IPS DF 4.7 (cell line): ENCODE data around the gene CCDC69.
"Not testable (repeated sequence)": the region's sequence is repeated elsewhere in the genome, so short reads cannot be mapped to it uniquely, and the experiment has no call there.

Experiments used
- DNase-seq: peaks from one replicate; pipeline ENCODE4 v3.0.0-alpha.2; 2013; ENCODE audit warnings: low spot score; ENCODE audit errors: extremely low read depth

CCDC69 gene

DNA sequence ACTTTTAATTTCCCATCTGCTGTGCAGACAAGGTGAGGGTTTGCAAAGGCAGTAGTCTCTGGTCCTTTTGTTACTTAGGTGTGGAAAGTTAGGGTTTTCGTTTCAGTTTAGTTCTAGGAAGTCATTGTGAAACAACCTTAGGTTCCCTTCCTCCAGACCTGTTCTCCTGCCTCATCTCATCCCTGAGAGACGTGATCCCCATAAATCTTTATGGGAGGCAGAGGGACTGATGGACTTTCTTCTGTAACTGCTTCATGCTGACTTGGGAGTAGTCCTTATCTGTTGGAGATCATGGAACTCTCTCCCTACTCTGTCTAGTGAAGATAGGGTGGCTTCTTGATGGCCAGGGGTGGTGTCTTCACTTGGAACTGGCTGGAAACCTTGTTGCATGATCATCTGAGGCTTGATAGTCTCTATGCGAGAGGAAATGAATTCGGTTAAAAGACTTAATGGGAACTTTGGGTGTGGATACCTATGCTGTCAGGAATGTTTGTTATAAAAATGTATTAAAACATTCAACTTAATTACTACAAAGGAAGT, 21.9 kb upstream of the CCDC69 start:
- DNase-seq: no peak

DNA sequence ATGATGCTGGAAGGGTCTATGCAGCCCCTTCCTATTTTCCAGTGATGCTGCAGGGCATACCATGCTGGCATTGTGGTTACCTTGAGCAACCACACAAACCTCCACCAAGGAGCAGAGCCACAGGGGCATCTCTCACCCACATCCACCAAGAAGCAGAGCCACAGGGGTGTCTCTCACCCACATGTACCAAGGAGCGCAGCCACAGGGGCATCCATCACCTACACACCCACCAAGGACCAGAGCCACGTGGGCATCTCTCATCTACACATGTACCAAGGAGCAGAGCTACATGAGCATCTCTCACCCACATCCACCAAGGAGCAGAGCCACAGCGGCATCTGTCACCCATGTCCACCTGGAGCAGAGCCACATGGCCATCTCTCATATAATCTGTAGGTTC, 20.3 kb upstream of the CCDC69 start:
- no peak for DNase-seq

DNA sequence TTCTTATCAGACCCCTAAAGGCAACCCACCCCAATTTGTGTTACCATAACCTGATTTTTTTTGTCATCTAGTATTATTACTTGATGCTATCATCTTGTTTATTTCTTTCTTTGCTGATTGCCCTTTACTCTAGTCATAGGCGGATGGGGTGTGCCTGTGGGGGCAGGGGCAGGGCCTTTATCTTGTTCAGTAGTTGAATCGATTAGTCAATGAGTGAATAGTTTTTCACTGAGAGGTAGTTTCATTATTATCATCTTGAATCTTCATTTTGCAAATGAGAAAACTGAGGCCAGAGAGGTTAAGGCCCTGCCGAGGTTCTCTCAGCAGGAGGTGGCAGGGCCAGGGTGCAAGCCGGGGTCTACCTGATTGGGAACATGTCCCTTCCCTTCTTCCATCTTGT, 19.7 kb upstream of the CCDC69 start:
- no peak for DNase-seq

DNA sequence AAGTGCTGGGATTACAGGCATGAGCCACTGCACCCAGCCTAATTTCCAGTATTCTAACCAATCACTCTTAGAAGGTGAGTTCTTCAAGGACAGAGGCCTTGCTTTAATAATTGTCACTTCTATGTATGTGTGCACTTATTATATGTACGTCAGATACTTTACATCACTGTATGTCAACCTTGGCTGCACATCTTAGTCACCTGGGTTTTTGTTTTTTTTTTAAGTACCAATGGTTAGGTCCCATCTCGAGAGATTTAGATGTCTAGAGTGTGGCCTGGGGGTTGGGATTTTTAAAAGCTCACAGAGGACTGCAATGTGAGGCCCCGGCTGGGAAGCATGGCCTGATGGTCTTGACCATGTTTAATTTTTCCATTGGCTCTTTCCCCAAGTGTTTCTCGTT, 19.2 kb upstream of the CCDC69 start:
- DNase-seq: no peak

DNA sequence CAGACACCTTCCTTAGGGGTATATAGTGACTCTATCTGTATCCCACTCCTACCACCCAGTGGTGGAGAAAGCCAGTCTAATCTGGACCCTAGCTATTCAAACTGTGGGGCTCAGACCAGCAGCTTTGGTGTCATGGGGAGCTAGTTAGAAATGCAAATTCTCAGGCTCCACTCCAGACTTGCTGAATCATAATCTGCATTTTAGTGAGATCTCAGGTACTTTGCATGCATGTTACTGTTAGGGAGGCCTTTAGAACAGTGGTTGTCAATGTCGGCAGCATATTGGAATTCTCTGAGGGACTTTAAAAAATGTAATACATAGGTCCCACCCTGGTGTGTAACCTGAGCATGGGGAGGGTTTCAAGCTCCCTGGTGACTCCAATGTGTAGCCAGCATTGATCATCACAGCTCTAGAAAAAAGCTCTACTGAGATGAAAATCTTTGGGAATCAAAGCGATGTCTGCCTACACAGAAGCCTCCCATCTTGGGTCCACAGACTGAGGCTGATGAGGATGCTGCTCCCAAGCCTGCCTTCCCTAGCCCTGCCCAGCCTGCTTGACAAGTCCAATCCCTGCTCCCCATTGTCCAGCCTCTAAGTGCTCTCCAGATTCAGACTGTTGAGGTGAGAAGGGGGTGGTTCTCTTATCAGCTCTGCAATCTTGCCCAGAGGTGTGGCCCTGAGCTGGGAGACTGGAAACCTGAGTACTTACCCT, 17.2 kb upstream of the CCDC69 start:
- no peak for DNase-seq

DNA sequence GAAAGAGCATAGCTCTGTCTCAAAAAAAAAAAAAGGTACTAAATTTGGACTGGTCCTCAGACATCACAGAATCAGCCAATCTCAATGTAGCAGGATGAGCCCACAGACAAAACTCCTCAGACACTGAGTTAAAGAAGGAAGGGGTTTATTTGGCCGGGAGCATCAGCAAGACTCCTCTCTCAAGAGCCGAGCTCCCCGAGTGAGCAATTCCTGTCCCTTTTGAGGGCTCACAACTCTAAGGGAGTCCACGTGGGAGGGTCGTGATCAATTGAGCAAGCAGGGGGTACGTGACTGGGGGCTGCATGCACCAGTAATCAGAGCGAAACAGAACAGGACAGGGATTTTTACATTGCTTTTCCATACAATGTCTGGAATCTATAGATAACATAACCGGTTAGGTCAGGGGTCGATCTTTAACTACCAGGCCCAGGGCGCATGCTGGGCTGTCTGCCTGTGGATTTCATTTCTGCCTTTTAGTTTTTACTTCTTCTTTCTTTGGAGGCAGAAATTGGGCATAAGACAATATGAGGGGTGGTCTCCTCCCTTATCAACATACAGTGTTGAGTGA, 16.5 kb upstream of the CCDC69 start:
- DNase-seq: not testable (repeated sequence)

DNA sequence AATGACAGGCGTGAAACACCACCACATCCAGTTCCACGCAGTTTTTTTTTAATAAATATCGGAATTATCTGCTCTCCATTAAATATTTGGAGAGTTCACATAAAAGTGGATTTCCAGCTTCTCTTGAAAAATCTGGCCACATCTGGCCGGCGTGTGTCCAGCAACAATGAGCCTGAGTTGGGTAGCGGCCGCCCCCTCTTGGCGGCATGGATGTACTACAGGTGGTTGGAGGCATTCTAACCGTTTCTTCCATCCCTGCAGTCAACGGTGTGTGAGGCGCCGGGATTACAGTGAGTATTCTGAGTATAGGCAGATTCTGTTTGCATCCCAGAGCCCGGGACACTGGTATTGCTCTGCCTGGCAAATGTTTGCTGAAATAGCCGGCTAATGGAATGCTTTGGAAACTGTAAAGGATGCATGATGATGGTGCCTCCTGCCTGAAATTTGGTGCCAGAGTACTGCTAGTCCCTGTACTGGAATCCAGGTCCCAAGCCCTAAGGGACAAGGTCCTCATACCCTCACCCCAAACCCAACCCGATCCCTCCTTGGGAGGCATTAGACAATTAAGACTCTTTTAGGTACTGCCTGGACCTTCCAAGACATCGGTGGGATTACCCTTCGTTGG, 15.5 kb upstream of the CCDC69 start:
- DNase-seq: no peak

DNA sequence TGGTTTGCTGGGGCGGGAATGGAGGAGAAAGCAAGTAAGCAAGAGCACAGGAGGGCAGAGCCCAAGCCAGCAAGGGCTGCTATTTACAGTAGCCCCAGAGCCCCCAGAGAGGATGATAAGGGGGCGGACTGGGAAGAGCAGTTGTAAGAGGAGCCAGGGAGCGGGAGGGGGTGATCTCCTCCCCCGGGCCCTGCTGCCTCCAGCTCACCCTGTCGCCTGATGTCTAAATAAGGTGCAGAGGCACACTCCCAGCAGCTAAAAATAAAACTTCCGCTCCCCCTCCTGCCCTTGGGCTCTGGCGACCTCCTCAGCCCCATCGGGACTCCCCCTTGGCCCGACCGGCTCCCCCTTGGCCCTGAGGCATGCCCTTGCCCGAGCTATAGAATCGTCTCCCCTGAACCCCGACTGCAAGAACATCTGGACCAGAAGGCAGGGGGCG, 14.4 kb upstream of the CCDC69 start:
- no peak for DNase-seq

DNA sequence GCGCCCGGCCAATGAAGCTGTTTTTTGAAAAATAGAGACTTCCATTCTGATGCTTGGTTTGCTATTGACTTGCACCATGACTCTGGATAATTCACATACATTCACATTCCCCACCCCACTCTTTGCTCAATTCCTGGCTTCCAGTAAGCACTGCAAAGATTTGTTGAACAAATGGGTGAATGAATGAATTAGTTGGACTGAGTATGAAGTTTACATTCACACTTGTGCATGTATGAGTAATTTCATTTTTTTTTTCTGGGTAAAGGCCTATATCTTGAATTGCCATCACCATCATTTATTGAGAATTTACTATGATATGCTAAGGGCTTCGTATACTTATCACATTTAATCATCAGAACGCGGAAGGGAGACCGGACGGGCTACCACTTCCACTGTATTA, 13.8 kb upstream of the CCDC69 start:
- no peak for DNase-seq

DNA sequence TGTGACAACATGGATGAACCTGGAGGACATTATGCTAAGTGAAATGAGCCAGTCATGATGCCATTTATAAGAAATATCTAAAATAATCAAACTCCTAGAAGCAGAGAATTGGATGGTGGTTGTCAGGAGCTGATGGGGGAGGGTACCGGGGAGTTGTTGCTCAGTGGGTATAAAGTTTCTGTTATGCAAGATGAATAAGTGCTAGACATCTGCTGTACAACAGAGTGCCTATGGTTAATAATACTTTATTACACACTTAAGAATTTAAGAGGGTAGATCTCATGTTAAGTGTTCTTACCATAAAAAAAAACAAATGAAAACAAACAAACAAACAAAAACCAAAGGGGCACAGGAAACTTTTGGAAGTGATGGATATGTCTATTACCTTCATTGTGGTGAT, 13.0 kb upstream of the CCDC69 start:
- DNase-seq: no peak

DNA sequence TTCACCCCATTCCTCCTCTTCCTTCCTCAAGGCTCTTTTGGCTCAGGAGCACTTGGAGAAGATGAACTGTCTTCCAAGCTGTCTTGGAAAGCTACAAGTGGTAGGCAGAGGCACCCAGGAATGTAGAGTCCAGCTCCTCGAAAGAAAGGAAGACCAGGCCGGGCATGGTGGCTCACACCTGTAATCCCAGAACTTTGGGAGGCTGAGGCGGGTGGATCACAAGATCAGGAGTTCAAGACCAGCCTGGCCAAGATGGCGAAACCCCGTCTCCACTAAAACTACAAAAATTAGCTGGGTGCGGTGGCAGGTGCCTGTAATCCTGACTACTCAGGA, 11.3 kb upstream of the CCDC69 start:
- DNase-seq: not testable (repeated sequence)

DNA sequence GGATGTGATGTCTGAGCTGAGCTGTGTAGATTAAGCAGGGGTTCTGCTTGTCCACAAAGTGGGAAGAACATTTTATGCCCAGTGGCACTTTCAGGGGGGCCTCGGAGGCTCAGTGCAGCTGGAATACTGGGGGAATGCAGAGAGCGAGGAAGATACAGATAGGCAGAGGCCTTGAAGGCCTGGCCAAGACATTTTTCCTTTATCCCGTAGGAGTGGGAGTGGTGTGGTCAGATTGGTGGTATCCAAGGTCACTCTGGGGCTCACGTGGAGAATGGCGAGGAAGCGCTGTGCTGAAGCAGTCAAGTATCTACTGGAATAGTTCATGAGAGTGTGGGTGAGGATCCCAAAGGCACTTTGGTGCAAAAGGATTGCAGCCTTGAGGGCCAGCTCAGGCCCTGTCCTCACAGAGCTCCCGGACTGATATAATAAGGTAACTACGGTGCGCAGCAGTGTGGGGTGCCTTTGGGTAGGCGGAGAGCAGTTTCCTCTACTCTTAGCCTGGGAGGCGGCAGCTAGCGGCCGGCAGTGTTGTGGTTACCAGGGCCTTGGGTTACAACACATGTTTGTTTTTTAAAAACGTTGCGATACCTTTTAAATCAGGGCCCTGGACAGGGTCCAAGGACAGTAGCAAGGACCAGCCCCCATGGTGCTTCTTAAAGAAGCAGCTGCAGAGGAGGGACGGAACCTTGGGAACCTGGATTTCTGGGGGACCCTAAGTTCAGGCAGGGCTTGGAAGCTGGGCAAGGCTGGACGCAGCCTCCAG, 10.8 kb upstream of the CCDC69 start:
- no peak for DNase-seq

DNA sequence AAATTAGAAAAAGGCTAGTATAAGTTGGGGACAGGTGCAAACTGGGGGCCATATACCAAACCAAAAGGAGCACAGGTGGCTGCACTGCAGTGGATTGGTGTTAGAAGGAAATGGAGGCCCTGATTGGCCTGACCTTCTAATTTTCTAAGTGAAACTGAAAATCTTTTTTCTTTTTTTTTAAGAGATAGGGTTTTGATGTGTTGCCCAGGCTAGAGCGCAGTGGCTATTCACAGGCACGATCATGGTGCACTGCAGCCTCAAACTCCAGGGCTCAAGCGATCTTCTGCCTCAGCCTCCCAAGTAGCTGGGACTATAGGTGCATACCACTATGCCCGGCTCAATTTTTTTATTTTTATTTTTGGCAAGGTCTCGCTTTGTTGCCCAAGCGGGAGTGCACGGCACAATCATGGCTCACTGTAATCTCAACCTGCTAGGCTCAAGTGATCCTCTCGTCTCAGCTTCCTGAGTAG, 9.8 kb upstream of the CCDC69 start:
- DNase-seq: no peak

DNA sequence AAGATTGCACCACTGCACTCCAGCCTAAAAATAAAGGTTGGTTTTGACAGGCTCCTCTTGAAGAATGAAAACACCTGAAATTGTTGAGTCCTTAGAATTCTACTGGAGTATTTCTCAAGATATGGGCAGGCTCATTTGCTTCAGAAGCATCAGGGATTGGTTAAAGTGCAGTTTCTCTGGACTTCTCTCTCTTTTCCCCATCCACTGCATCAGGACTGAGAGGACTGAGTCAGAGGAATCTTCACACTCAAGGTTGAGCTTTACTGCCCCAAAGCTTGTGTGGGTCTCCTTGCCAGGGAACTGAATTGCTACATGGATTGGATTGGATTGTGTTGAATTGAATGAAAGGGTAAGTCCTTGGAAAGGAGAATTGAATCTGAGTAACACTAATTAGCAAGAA, 7.5 kb upstream of the CCDC69 start:
- DNase-seq: no peak

DNA sequence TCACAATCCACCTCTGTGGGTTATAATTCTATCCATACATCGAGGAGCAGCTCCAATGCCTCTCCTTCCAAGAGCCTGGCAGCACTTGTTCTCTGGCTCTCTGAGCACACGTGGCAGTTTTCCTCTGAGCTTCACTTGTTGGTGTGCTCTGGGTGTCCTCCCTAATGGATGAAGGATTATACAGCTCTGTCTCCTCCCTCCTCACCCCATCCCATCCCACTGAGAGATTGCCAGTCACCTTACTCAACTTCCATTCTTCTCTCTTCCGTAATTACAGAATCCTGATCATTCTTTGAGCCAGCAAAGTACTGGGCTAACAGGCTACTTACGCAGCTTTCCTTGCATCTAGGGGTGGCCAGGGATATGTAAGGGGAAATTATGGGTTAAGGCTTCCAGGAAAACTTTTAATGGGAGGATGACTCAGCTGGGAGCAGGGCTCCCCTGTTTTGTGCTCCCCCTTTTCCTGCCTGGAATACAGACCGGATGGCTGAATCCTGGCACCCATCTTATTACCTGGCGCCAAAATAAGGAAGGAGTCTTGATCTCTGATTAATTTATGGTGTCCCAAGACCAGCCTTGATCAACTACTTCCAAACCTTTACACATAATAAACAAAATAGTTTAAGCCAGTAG, 6.3 kb upstream of the CCDC69 start:
- no peak for DNase-seq

DNA sequence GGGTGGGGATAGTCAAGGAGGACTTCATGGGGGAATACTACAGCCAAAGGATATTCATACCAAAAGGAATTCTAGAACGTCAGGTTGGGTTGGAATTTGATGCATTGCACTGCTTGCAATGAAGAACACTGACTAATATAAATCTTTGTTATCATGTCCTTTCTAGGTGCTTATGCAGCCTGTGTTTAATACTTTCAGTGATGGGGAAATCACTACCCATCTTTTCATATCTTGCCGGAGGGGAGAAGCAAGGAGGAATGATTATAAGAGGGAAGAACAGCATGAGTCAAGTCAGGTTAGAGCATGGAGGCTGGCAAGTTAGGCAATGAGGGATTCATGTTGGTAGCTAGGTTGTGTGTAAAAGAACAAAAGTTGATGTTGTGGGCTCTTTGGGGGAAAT, 5.1 kb upstream of the CCDC69 start:
- no peak for DNase-seq

DNA sequence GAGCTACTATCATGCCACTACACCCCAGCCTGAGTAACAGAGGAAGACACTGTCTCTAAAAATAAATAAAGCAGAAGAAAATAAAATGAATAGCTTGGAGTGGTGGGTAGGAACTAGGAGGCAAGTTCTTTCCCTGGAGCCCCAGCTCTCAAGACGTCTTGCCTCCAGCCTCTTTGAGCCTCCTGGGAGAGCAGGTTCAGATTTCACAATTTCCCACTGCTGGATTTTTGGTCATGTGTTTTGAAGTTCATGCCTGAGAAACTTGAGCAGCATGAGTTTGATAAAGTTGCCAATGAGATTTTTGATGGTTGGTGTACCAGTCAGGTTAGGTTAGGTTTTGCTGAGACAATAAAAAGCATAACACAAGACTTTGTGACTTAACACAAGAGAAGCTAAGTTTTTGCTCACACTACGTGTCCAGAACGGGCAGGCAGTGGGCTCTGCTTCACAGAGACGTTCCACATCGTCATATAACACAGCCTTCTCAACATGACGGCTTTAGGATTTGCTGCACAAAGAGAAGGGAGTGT, 4.1 kb upstream of the CCDC69 start:
- DNase-seq: no peak

DNA sequence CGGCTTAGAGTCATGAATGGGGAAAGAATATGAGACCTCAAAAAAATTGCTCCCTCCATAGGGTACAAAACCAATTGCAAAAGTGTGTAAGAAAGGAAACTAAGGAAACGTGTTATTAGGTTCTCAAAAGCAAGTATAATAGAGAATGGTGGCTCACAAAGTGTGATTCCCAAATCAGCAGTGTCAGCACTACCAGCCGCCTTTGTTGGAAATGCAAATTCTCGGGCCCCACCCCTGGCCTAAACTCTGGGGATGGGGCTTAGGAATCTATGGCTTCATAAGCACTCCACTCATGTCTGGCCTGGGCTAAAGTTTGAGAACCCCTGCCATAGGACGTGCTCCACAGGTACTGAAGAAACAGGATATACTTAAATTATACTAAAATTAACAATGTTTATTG, 1.6 kb upstream of the CCDC69 start:
- no peak for DNase-seq

DNA sequence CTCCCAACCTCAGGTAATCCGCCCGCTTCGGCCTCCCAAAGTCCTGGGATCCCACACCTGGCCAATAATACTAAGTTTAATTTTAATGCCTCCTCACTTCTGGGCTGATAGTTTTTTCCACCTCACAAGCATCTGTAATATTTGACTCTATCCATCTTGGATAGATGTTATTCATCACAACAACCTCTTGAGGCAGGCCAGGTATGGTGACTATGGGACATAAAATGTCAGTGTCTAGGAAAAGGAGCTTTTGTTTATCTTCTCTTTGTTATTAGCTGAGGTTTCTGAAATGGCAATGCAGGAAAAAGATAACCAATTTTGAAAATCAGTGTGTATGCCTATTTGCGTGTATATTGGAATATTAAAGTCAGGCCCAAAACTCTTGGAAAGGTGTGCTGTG, 1.2 kb upstream of the CCDC69 start:
- DNase-seq: no peak

DNA sequence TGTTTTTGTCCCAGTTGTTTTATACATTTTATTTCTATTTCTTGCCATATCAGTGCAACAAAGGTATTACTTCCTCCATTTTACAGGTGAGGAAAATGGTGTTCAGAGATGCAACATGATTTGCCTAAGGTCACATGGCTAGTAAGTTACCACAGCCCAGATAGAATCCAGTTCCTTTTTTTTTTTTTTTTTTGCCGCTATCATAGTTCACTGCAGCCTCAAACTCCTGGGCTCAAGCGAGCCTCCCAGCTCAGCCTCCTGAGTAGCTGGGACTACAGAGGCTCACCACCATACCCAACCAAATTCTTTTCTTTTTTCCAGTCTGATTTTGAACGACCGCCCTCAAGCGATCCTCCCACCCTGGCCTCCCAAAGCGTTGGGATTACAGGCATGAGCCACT, 480 bp upstream of the CCDC69 start:
- no peak for DNase-seq

DNA sequence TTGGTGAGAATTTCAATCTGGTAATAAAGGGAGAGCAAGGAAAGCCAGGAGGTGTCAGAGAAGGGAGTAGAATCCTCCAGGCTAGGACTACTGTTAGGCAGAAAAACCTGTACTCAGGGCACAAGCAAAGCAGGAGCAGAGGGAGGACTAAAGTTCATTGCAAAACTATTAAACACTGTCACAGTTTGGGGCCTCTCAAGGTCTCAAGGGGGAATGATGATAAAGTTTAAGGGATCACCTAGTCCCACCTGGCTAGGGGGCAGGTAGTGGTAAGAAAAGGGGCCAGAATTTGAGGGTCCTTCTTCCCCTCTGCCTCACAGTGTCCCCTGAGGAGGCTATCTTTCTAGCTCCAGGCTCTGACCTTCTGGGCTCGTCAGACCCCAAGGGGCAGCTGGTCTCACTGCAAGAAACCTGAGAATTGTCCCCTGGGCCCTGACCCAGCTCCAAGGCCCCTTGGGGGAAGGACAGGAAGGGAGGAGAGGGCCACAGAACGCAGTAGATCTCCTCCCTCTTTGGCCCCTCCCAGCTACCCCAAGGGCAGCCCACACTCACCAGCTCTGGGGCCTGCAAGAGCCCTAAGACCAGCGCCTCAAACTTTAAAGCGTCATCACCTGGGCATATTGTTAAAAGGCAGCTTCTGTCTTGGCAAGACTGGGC, 974 bp downstream of the CCDC69 start:
- DNase-seq: no peak
